K562 (cell line): ENCODE results near the gene FOXN3.

Experiments used
- BHLHE40 ChIP-seq: IDR thresholded peaks from 2 replicates; pipeline ENCODE4 v1.6.1; 2011; ENCODE audit warnings: low read length, improper control_type of control experiment
- CTCF ChIP-seq, 3 experiments: IDR thresholded peaks in 2 of 3; conservative IDR thresholded peaks in 1 of 3; 2 replicates each; pipeline ENCODE4 v1.5.1; 2011 to 2012; ENCODE audit warnings: low read length in 3 of 3, mild to moderate bottlenecking in 3 of 3, control low read depth in 2 of 3, improper control_type of control experiment in 1 of 3, inconsistent platforms in 1 of 3, low read depth in 1 of 3, mixed read lengths in 1 of 3, moderate library complexity in 1 of 3; ENCODE audit not compliant: insufficient read depth in 2 of 3
- FIP1L1 ChIP-seq: fragments of 200-400 bp; formaldehyde crosslinking; IDR thresholded peaks from 2 replicates; pipeline ENCODE4 v1.6.1; 2018; ENCODE audit warnings: mild to moderate bottlenecking, low read depth, low read length; ENCODE audit not compliant: poor library complexity, severe bottlenecking
- FOXM1 ChIP-seq, 2 experiments: fragments of 450-650 bp in 1 of 2; sonication (generic) in 1 of 2; formaldehyde crosslinking in 1 of 2; IDR thresholded peaks; 2 replicates each; pipeline versions ENCODE4 v1.6.1 to v1.9.0; 2017 to 2022; ENCODE audit warnings: low read depth in 2 of 2, mild to moderate bottlenecking in 2 of 2, missing genetic modification reagents in 1 of 2, moderate library complexity in 1 of 2
- KLF6 ChIP-seq: fragments of 250-450 bp; sonication (Bioruptor Pico); IDR thresholded peaks from 2 replicates; pipeline ENCODE4 v1.4.0; 2020; ENCODE audit warnings: mild to moderate bottlenecking, moderate library complexity, borderline replicate concordance
- NCOA2 ChIP-seq, 2 experiments: fragments of 450-650 bp; IDR thresholded peaks; 2 replicates each; pipeline ENCODE4 v1.6.1; 2018; ENCODE audit warnings: mild to moderate bottlenecking in 2 of 2, moderate library complexity in 1 of 2; ENCODE audit not compliant: partially characterized antibody in 2 of 2
- NR2C2 ChIP-seq, 2 experiments: fragments of 200-800 bp in 1 of 2; sonication (Bioruptor generic) in 1 of 2; sonication (generic) in 1 of 2; formaldehyde crosslinking in 1 of 2; IDR thresholded peaks; 2 replicates each; pipeline versions ENCODE4 v1.6.1 to v1.8.0; 2016 to 2022; ENCODE audit warnings: mild to moderate bottlenecking in 1 of 2, missing compliant biosample characterization in 1 of 2, missing genetic modification characterization in 1 of 2, missing genetic modification reagents in 1 of 2
- POLR2AphosphoS5 ChIP-seq: IDR thresholded peaks from 2 replicates; pipeline ENCODE4 v1.6.1; 2011; ENCODE audit warnings: mild to moderate bottlenecking, low read depth, low read length, moderate library complexity; ENCODE audit not compliant: control insufficient read depth, insufficient read depth
- RBFOX2 ChIP-seq: fragments of 200-400 bp; formaldehyde crosslinking; IDR thresholded peaks from 2 replicates; pipeline ENCODE4 v1.6.1; 2017; ENCODE audit warnings: low read depth, mild to moderate bottlenecking, low read length, moderate library complexity
- RFX5 ChIP-seq: IDR thresholded peaks from 2 replicates; pipeline ENCODE4 v1.6.1; 2011; ENCODE audit warnings: low read depth, mild to moderate bottlenecking, improper control_type of control experiment, low read length
- SMAD4 ChIP-seq: fragments of 250-450 bp; sonication (Bioruptor Pico); conservative IDR thresholded peaks from 2 replicates; pipeline ENCODE4 v1.8.0; 2021; ENCODE audit warnings: inconsistent platforms, mild to moderate bottlenecking, moderate library complexity
- ZNF232 ChIP-seq: sonication (generic); formaldehyde crosslinking; IDR thresholded peaks from 2 replicates; pipeline ENCODE4 v1.8.0; 2022; ENCODE audit warnings: mild to moderate bottlenecking, missing genetic modification reagents
- ZNF518B ChIP-seq: fragments of 250-450 bp; sonication (Bioruptor Pico); IDR thresholded peaks from 2 replicates; pipeline ENCODE4 v1.5.0; 2021; ENCODE audit warnings: mild to moderate bottlenecking, moderate library complexity
- ZSCAN29 ChIP-seq: fragments of 450-650 bp; IDR thresholded peaks from 2 replicates; pipeline ENCODE4 v1.6.1; 2017

- TF ChIP-seq RFX5 (no peak), ZNF232 (CRISPR knock-in tag) (no peak), FOXM1 (IDR thresholded peaks at IDR 0.05; ENCODE audit: low read depth) (no peak), FOXM1 (CRISPR knock-in tag; IDR thresholded peaks at IDR 0.05; ENCODE audit: low read depth) (no peak), KLF6 (CRISPR knock-in tag) (no peak), POLR2AphosphoS5 (no peak), CTCF (IDR thresholded peaks at IDR 0.05 in 2 of 3, conservative IDR thresholded peaks at IDR 0.05 in 1 of 3; ENCODE audit: insufficient read depth in 2 of 3, low read depth in 1 of 3, low read length in 3 of 3) (no peak), ZNF518B (CRISPR knock-in tag) (no peak), NCOA2 (IDR thresholded peaks at IDR 0.05; ENCODE audit: partially characterized antibody in 2 of 2) (no peak), SMAD4 (CRISPR knock-in tag) (no peak), ZSCAN29 (no peak), BHLHE40 (no peak), NR2C2 (CRISPR knock-in tag; IDR thresholded peaks at IDR 0.05) (no peak), NR2C2 (tag; IDR thresholded peaks at IDR 0.05) (no peak), FIP1L1 (no peak), RBFOX2 (no peak)
Measured at GRCh38 chr14:89180546-89180945, 236.5 kb downstream of the FOXN3 start.
